Stromal cell of bone marrow (primary cell): ENCODE measurements around the gene CRISPLD2.
"Not testable (repeated sequence)": the region's sequence is repeated elsewhere in the genome, so short reads cannot be mapped to it uniquely, and the experiment has no call there.

ENCODE experiments used
- DNase-seq: peaks from one replicate; pipeline ENCODE4 v3.0.0-alpha.2; 2012; ENCODE audit warnings: low read depth

CRISPLD2 gene

GRCh38 chr16:84840687-84841627 lies 21.2 kb downstream of the CRISPLD2 start:
- no peak for DNase-seq

- no peak for DNase-seq
Observed at GRCh38 chr16:84841787-84842300, 22.1 kb downstream of the CRISPLD2 start.

GRCh38 chr16:84842516-84843148 lies 22.8 kb downstream of the CRISPLD2 start:
- DNase-seq: no peak

DNA sequence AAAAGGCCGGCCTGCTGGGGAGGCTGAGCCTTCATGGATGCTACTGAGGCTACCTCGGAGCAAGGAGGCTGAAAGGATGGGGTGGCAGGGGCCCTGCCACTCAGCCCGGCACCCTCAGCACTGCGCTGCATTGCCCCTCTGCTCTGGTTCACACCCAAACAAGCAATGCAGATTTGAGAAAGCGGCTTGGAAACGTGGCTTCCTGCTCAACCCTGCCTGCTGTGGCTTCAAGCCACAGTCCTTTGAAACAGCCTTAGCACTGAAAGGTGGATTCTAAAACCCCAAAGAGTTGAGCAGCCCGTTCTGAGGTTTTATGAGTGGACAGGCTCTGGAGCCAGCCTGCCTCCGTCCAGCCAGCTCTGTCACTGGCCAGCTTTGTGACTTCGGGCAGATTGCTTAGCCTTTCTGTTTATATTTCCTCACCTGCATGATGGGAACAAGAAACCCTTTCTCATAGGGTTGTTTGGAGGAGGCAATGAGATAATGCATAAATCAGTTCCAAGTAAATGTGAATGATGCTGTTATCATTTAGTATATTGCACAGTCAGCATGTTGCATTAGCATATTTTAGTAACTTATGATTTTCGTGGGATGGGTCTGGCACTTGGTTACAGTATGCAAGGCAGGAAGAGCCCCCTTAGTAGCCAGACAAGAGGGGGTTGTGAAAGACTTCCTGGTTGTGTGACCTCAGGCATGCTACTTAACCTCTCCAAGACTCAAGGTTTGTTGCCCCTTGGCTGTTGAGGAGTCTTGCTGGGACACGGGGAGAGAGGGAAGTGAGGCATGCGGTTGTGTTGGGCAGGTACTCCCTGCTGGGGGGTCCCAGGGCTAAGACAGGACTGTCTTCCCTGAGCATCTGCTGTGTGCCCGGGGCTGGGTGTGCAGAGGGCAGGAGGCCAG lies 23.6 kb downstream of the CRISPLD2 start:
- no peak for DNase-seq

- no peak for DNase-seq
Observed at GRCh38 chr16:84844049-84844350, 24.2 kb downstream of the CRISPLD2 start.

GRCh38 chr16:84844559-84845495 lies 25.0 kb downstream of the CRISPLD2 start:
- no peak for DNase-seq

DNA sequence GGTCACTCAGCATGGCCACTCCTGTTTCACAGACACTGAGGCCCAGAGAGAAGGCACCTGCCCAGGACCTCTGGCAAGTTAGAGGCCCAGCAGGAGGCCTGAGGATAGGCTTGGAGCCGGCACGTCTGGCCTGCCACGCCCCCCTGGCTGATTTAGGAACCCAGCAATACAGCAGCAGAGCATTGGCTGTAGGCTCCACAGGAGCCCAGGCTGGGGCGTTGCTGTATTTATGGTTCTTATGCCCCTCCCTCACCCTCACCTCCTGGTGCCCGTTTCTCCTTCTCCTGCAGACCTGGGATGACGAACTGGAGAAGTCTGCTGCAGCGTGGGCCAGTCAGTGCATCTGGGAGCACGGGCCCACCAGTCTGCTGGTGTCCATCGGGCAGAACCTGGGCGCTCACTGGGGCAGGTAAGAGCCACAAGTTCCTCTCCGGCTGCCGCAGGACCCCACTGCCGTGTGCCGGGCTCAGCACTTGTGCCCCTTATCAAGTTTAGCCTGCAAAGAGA lies 25.8 kb downstream of the CRISPLD2 start:
- no peak for DNase-seq

GRCh38 chr16:84847564-84848355 lies 28.0 kb downstream of the CRISPLD2 start:
- DNase-seq: no peak

- DNase-seq: no peak
Observed at GRCh38 chr16:84848986-84849634, 29.3 kb downstream of the CRISPLD2 start.

DNA sequence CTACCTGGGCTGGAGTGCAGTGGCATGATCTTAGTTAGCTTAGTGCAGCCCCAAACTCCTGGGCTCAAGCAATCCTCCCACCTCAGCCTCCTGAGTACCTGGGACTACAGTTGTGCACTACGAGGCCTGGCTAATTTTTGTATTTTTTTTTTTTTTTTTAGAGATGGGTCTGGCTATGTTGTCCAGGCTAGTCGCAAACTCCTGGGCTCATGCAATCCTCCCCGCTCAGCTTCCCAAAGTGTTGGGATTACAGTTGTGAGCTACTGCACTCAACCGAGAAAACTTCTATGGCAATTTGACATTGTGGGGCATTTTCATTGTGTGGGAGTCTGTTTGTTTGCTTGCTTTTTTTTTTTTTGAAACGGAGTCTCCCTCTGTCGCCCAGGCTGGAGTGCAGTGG lies 30.0 kb downstream of the CRISPLD2 start:
- no peak for DNase-seq

DNA sequence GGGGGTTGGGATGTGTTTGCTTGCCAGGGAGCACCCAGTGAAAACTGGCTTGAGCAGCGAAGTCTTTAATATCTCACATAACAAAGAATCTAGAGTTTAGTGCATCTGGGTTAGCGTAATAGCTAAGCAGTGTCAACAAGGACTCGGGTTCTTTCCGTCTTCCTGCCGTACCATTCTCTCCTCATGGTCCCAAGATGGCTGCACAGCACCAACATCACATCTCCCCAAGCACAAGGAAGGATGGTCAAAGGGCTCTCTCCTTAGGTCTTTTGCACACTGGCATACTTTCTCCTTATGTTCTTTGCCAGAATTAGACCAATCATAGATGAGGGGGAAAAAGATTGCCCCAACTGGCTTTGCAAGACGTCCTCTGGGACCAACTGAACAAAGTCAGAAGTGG lies 30.9 kb downstream of the CRISPLD2 start:
- DNase-seq: no peak

GRCh38 chr16:84851192-84852127 lies 31.7 kb downstream of the CRISPLD2 start:
- peak; percentile 85 for DNase-seq

GRCh38 chr16:84853534-84853933 lies 33.7 kb downstream of the CRISPLD2 start:
- DNase-seq: no peak

DNA sequence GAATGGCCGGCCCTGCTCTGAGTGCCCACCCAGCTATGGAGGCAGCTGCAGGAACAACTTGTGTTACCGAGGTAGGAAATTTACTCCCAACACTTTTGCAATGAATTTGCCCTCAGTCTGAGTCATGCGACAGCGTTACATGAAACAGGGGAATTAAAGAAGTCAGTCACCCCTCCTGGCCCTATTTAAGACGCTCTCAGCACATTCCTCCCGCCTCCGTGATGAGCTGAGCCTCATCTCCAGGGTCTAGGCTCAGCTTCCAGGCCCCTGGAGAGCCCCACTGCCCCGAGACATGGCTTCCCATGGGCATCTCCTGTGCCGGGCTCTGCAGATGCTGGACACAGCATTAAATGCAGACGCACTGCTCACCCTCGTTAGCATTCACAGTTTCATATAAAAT lies 35.0 kb downstream of the CRISPLD2 start:
- DNase-seq: no peak

- DNase-seq: not testable (repeated sequence)
Observed at GRCh38 chr16:84855435-84856202, 35.8 kb downstream of the CRISPLD2 start.

DNA sequence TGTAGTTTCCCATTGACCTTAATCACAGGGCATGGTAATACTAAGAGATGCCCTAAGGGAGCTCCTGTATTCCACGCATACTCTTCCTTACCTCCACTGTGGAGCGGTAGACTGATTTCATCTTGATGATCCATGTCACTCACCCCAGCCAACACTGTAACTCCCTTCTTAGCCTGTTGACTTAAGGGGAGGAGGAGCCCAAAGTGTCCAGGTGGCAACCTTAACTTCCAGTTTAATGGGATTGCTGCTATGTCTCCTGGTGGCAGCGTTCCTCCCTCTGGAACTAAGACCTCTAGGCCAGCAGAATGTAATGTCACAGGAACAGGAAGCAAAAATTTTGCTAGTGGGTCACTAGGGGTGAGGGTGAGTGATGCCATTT lies 36.4 kb downstream of the CRISPLD2 start:
- DNase-seq: not testable (repeated sequence)

- not testable (repeated sequence) for DNase-seq
Observed at GRCh38 chr16:84856811-84857210, 37.0 kb downstream of the CRISPLD2 start.

- DNase-seq: no peak
Observed at GRCh38 chr16:84859681-84860080, 39.9 kb downstream of the CRISPLD2 start.
